Activated CD8-positive, alpha-beta memory T cell treated with anti-CD3 and anti-CD28 coated beads for 24 hours (primary cell): ENCODE measurements around the gene ORM1.
A peak's percentile ranks its signal among the peaks of the same experiment; 100 is the strongest.

Source experiments
- DNase-seq: peaks from one replicate; pipeline ENCODE4 v3.0.0-alpha.2; 2020

The ORM1 gene

DNA sequence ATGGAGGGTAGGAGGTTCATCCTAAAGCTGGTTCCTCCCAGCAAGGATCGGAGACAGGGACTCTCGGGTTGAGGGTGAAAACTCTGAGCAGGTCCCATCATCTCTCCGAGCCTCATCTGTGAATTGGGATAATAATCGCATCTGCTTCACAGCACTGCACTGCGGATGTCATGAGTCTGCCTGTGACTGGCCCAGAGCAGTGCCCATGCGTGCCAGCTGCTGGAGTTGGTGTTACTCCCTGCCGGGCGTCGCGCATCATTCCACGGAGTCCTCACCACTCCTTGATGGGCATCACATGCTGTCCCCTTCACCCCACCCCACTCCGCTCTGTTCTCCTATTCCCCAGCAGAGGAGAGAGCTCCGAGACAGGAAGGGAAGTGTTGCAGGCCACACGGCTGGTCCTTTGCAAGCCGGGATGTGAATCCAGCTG lies 35.1 kb upstream of the ORM1 start:
- no peak for DNase-seq

DNA sequence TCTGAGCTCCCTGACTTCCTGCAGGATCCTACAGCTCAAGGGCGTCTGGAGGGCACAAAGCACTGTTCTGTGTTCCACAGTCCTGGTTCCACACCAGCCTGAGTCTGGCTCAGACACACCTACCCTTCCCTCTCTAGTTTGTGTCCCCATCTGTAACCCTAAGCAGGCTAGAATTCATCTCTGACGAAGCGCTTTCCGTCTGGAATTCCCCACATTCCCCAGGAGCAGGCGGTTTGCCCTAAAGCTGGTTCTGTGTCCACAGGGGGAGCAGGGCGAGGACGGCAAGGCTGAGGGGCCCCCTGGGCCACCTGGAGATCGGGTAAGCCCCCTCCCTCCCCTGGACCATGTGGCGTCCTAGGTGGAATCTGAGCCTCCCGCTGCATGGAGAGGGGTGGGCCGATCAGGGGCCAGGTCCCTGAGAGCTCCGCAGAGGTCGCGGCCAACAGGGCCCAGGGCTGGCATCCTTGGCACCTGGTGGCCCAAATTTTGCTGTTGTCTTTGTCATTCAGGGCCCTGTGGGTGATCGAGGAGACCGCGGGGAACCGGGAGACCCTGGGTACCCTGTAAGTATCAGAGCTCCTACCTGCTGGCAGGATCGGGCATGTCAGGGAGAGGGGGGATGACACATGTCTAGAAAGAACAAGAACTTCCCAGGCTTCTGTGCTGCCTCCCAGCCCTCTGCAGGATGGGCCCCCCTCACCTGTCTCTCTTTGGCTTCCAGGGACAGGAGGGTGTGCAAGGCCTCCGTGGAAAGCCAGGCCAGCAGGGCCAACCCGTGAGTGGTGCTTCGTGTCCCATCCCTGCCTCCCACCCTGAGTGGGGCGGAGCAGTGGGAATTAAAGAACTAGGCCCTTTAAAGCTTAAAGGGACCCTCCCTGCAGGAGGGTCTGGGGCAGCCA lies 34.5 kb upstream of the ORM1 start:
- DNase-seq = no peak

DNA sequence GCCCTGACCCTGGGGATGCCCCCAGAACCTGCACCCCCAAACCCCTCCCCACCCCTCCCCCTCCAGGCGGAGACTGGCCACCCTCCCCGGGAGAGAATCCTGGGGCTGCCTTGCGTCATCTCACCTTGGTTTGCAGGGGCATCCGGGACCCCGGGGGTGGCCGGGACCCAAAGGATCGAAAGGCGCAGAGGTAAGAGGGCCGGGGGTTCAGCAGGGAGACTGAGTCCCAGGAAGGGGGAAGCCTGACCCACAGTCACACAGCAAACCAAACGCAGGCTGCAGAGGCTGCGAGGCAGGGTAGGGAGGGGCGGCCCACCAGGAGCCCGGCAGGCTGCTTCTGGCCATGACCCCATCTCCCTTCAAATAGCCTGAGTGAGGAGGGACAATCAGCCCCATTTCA lies 33.8 kb upstream of the ORM1 start:
- DNase-seq = no peak

- peak; percentile 40 for DNase-seq
These were observed 33.1 kb upstream of the ORM1 start for GRCh38 chr9:114289571-114290481.

DNA sequence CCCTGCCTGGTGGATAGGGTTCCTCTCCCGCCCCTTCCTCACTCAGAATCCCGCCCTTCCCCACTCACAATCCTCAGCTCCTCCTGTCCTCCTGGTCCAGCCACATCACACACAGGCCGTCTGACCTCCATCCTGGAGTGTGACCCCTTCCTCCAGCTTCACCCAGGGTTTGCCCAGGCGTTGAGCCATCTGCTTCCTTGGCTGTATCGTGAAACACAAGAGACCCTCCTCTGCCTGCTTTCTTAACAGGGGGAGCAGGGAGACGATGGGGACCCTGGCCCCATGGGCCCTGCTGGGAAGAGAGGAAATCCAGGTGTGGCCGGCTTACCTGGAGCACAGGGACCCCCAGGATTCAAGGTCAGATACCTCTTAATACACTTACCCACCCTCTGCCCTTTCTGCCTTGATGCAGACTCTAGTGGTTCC lies 32.3 kb upstream of the ORM1 start:
- no peak for DNase-seq

DNA sequence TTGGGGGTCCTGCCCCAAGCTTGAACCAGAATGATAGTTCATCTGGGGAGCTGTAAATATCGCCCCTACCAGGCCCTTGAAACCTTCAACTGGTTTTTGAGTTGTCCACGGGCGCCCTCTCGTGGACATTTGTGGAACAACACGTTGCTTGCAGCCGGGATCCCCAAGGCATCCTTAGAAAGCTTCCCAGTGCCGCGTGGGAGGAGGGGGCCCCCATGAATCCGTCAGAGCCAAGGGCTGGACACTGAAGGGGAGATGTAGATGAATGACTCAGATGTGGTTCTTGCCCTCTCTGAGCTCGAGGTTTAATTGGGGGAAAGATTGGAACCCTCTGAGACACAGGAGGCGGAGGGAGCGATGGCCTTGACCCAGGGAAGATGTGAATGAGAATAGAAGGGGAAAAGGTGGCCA lies 31.8 kb upstream of the ORM1 start:
- DNase-seq = peak; percentile 93

GRCh38 chr9:114291886-114292590 lies 30.9 kb upstream of the ORM1 start:
- peak; percentile 30 for DNase-seq

GRCh38 chr9:114294664-114295063 lies 28.2 kb upstream of the ORM1 start:
- DNase-seq = no peak

DNA sequence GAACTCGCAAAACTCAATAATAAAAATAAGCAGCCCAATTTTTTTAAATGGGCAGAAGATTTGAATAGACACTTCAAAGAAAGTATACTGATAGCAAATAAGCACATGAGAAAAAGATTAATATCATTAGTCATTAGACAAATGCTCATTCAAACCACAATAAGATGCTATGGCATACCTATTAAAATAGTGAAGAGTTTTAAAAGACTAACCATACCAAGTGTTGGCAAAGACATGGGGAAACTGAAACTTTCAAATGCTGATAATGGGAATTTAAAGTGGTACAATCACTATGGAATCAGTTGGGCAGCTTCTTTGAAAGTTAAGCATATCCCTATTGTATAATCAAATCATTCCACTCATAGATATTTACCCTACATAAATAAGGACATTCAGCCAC lies 26.6 kb upstream of the ORM1 start:
- DNase-seq = no peak

DNA sequence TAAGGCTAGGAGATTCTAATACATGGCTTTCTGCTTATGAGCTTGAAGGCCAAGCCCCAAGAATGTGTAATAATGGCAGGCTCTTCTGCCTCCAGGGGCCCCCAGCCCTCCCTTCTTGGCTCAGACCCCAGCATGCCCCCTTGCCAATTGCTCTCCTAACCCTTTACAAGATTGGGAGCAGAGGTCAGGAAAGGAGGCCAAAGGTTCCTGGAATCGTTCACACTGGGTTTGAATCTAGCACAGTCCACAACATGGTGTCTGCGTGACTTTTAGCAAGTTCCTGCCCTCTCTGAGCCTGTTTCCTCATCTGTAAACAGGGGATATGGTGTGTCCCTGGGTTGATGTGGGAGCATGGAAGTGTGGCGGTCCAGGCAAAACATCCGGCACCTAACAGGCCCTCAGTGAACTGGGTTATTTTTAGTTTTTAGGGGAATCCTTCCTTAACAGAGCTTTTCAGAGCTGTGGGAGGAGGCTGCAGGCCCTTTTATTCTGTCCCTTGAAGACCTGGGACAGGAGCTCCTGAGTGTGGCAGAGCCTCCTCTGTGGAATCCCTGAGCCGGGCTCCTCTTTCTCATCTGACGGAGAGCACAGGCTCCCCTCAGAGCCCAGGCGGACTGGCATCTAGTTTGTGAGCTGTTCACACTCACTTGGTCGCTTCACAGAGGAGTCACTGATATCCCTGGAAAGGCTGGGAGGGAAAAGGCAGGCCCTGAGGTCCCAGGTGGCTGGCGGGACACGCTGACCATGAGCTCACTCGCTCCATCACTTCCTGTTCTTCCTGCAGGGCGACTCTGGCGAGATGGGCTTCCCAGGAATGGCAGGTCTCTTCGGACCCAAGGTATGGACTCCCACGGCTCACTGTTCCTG lies 23.4 kb upstream of the ORM1 start:
- peak; percentile 40 for DNase-seq

DNA sequence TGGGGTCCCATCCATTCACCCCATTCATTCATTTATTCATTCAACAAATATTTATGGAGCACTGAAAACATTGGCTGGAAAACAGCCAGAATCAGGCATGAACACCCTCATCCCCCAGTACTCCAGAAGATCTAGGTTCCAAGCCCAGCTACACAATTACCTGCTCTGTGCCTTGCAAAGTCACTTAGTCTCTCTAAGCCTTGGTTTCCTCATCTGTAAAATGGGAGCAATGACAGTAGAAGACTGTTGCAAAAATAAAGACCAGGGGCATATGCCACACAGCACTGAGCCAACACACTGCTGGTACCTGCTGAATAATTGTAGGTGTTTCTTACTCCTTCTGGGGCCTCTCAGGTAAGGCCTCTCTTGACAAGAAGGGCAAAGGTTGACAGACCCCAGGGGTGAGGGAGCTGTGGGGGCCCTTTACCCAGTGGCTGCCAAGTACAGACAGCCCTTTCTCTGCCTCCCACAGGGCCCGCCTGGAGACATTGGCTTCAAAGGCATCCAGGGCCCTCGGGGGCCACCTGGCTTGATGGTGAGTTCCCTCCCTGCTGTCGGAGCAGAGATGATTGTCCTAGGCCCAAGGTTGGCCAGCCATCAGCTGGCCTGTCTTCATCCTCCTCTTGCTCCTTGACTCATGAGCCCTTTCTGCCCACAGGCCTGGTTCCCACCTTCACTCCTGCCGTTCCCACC lies 22.6 kb upstream of the ORM1 start:
- DNase-seq = peak; percentile 37

GRCh38 chr9:114300846-114301797 lies 21.8 kb upstream of the ORM1 start:
- peak; percentile 37 for DNase-seq

GRCh38 chr9:114301798-114302565 lies 20.9 kb upstream of the ORM1 start:
- peak; percentile 47 for DNase-seq

DNA sequence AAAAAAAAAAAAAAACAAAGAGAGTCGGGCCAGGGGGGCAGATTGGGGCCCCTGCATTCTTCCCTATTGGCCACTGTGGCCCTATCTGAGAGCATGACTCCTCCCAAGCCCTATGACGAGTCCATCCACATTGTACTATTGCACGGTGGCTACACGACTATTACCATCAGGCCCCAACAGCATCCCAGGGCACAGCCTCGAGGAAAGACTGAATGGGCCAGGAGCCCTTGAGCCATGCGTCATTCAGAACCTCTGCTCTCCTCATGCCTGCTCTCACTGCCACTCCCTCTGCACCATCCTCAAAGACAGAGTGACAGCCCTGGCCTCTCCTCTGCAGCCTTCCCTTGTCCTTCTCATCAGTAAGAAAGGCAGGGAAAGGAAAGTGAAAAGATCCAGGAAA lies 20.2 kb upstream of the ORM1 start:
- DNase-seq = no peak

- peak; percentile 45 for DNase-seq
These were observed 19.3 kb upstream of the ORM1 start for GRCh38 chr9:114303571-114303970.

DNA sequence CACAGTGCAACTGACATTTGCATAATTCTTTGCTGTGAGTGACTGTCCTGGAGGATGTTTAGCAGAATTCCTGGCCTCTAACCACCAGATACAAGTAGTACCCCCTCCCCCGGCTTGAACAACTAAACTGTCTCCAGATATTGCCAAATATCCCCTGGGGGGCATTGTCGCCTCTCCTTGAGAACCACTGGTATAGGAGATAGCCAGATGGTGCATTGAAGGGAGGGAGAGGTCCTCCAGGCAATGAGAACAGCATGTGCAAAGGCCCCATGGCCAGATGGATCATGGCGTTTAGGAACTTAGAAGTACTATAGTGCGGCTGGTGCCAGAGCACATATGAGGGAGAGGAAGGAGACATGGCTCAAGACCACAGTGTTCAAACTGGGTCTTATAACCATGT lies 18.9 kb upstream of the ORM1 start:
- peak; percentile 41 for DNase-seq

DNA sequence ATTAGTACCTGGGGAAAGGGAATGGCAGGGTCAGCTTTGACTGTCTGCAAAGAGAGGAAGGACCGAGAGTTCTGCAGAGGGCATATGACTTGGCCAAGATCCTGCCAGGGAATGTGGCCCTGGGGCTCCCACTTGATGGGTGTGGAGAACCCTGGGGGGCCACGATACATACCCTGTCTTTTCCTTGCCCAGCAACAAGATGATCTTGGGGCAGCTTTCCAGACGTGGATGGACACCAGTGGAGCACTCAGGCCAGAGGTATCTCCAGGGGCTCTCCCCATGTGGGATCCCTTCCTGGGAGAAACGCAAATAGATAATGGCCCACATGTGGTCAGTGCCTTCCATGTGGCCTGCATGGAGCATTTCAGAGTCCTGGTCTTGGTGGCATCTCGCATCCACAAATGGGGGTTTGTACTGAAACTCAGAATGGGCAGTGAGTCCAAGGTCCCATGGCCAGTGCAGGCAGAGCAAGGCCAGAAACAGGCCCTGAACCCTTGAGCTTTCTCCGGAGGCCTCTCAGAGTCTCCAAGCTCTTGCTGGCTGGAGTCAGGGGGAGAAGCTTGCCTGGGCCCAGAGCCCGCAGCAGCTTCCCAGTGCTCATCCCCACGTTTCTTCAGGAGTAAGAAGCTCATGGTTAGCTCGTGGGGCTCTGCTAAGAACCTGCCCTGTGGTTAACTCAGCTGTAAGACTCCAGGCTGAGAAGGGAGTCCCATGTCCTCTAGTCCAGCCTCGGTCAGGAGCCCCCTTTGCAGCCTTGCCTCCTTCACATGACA lies 18.3 kb upstream of the ORM1 start:
- DNase-seq = peak; percentile 50

GRCh38 chr9:114307899-114308267 lies 15.0 kb upstream of the ORM1 start:
- no peak for DNase-seq
